ENCODE results near the gene BIN1. TPM values are rescaled to one million over a fixed set of nuclear protein-coding genes. Genes with fewer than 3 reads are reported as not detected.

BIN1 gene
- polyA plus RNA-seq, 1 donor from 2014 or later = 61.9 TPM

DNA sequence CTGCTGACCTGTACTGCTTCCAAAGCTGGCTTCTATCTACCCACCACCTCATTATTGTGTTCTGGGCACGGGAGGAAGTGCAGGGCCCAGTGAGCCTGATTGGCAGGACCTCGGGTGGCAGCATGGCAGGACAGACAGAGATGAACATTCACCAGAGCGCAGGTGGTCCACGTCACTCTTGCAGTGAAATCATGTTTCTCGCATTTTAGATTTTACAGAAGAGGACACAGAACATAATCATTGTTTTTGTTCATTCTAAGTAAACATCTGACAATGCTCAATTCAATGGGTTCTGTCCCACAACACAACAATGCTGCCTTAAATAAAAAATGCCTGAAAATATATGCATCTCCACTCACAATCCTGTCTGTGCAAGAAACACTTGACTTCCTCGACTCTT, 11.5 kb upstream of the BIN1 start:
- Histone ChIP-seq H3K4me2 (ENCODE audit: low read length) (no peak overlapping the region), H3K9me2 (ENCODE audit: insufficient read depth, low read length) (no peaks in the 10 kb centered on the region), H3F3A (ENCODE audit: insufficient read depth, low read length, poor library complexity, severe bottlenecking) (no peaks in the 10 kb centered on the region), H3K27me3 (ENCODE audit: insufficient read depth, low read depth, low read length) (no peaks in the 10 kb centered on the region), H3K79me2 (replicated peaks; ENCODE audit: insufficient read depth, low read length) (no peaks in the 10 kb centered on the region), H3K4me3 (ENCODE audit: low read length) (no peak overlapping the region), H2AFZ (ENCODE audit: low read depth, low read length) (no peak overlapping the region), H3K9me3 (ENCODE audit: low read length) (peaks cover 6% of the 10 kb centered on the region), H4K20me1 (ENCODE audit: insufficient read depth) (no peaks in the 10 kb centered on the region), H3K36me3 (ENCODE audit: insufficient read depth, low read length) (no peaks in the 10 kb centered on the region), H3K27ac (ENCODE audit: low read length) (no peak overlapping the region), H3K9ac (ENCODE audit: low read length) (no peak overlapping the region)
- TF ChIP-seq SMC3 (conservative IDR thresholded peaks at IDR 0.05; ENCODE audit: poor library complexity) (no peak), EP300 (conservative IDR thresholded peaks at IDR 0.05; ENCODE audit: poor library complexity, severe bottlenecking) (no peak), RAD21 (conservative IDR thresholded peaks at IDR 0.05) (no peak), POLR2AphosphoS5 (IDR thresholded peaks at IDR 0.05) (no peak), MXI1 (conservative IDR thresholded peaks at IDR 0.05; ENCODE audit: poor library complexity, severe bottlenecking) (no peak), EZH2 (IDR thresholded peaks at IDR 0.05; ENCODE audit: borderline replicate concordance, insufficient read depth, low read length, poor library complexity, severe bottlenecking) (no peak), TAF1 (IDR thresholded peaks at IDR 0.05; ENCODE audit: low read depth) (no peak)
- TF ChIP-seq, protein P1, sequence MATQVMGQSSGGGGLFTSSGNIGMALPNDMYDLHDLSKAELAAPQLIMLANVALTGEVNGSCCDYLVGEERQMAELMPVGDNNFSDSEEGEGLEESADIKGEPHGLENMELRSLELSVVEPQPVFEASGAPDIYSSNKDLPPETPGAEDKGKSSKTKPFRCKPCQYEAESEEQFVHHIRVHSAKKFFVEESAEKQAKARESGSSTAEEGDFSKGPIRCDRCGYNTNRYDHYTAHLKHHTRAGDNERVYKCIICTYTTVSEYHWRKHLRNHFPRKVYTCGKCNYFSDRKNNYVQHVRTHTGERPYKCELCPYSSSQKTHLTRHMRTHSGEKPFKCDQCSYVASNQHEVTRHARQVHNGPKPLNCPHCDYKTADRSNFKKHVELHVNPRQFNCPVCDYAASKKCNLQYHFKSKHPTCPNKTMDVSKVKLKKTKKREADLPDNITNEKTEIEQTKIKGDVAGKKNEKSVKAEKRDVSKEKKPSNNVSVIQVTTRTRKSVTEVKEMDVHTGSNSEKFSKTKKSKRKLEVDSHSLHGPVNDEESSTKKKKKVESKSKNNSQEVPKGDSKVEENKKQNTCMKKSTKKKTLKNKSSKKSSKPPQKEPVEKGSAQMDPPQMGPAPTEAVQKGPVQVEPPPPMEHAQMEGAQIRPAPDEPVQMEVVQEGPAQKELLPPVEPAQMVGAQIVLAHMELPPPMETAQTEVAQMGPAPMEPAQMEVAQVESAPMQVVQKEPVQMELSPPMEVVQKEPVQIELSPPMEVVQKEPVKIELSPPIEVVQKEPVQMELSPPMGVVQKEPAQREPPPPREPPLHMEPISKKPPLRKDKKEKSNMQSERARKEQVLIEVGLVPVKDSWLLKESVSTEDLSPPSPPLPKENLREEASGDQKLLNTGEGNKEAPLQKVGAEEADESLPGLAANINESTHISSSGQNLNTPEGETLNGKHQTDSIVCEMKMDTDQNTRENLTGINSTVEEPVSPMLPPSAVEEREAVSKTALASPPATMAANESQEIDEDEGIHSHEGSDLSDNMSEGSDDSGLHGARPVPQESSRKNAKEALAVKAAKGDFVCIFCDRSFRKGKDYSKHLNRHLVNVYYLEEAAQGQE (IDR thresholded peaks at IDR 0.05; ENCODE audit: borderline replicate concordance) = no peak
- TF ChIP-seq, protein P2, sequence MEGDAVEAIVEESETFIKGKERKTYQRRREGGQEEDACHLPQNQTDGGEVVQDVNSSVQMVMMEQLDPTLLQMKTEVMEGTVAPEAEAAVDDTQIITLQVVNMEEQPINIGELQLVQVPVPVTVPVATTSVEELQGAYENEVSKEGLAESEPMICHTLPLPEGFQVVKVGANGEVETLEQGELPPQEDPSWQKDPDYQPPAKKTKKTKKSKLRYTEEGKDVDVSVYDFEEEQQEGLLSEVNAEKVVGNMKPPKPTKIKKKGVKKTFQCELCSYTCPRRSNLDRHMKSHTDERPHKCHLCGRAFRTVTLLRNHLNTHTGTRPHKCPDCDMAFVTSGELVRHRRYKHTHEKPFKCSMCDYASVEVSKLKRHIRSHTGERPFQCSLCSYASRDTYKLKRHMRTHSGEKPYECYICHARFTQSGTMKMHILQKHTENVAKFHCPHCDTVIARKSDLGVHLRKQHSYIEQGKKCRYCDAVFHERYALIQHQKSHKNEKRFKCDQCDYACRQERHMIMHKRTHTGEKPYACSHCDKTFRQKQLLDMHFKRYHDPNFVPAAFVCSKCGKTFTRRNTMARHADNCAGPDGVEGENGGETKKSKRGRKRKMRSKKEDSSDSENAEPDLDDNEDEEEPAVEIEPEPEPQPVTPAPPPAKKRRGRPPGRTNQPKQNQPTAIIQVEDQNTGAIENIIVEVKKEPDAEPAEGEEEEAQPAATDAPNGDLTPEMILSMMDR (IDR thresholded peaks at IDR 0.05; ENCODE audit: poor library complexity, severe bottlenecking) = no peak

DNA sequence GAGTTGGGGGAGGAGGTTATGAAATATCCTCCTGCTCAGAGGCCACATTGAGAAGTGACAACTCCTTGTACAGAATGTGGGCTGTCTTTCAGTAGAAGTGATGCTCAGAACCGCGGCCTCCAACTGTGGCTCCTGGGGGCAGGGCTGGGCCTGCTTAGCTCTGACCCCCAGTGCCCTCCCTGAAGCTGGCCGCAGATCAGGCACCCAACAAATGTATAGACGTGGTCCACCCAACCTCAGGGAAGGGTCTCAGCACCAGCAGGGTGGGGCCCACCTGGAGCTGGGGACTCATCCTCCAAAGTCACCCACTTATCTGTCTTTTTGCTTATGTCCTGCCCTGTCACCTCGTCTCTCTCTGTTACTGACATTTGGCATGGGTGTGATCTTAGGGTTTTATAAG, 11.1 kb upstream of the BIN1 start:
- no peak overlapping the region for H3K27ac ChIP-seq (ENCODE audit: low read length)
- no peaks in the 10 kb centered on the region for H3F3A ChIP-seq (ENCODE audit: insufficient read depth, low read length, poor library complexity, severe bottlenecking)
- H3K9ac ChIP-seq (ENCODE audit: low read length) = no peak overlapping the region
- no peak overlapping the region for H3K4me3 ChIP-seq (ENCODE audit: low read length)
- no peak overlapping the region for H2AFZ ChIP-seq (ENCODE audit: low read depth, low read length)
- H3K79me2 ChIP-seq (replicated peaks; ENCODE audit: insufficient read depth, low read length) = no peaks in the 10 kb centered on the region
- no peaks in the 10 kb centered on the region for H3K9me2 ChIP-seq (ENCODE audit: insufficient read depth, low read length)
- no peaks in the 10 kb centered on the region for H3K27me3 ChIP-seq (ENCODE audit: insufficient read depth, low read depth, low read length)
- no peak overlapping the region for H3K4me2 ChIP-seq (ENCODE audit: low read length)
- H3K9me3 ChIP-seq (ENCODE audit: low read length) = peaks cover 6% of the 10 kb centered on the region
- no peaks in the 10 kb centered on the region for H4K20me1 ChIP-seq (ENCODE audit: insufficient read depth)
- H3K36me3 ChIP-seq (ENCODE audit: insufficient read depth, low read length) = no peaks in the 10 kb centered on the region
- TF ChIP-seq EZH2 (IDR thresholded peaks at IDR 0.05; ENCODE audit: borderline replicate concordance, insufficient read depth, low read length, poor library complexity, severe bottlenecking) (no peak), MXI1 (conservative IDR thresholded peaks at IDR 0.05; ENCODE audit: poor library complexity, severe bottlenecking) (no peak), EP300 (conservative IDR thresholded peaks at IDR 0.05; ENCODE audit: poor library complexity, severe bottlenecking) (no peak), TAF1 (IDR thresholded peaks at IDR 0.05; ENCODE audit: low read depth) (no peak), RAD21 (conservative IDR thresholded peaks at IDR 0.05) (no peak)
- TF ChIP-seq, protein P2 (IDR thresholded peaks at IDR 0.05; ENCODE audit: poor library complexity, severe bottlenecking) = no peak
